Right atrium auricular region (tissue), 2 donors: ENCODE results near the gene EDNRA. TPM values are rescaled to one million over a fixed set of nuclear protein-coding genes. Genes with fewer than 3 reads are reported as not detected.

Experiments used
- DNase-seq: peaks from one replicate; pipeline ENCODE4 v3.0.0-alpha.2; 2019; ENCODE audit warnings: low spot score
- H3K27ac ChIP-seq, 2 donors: fragments of 200-600 bp; sonication (generic); 1 replicate in 1 of 2; 2 replicates in 1 of 2; pipeline ENCODE4 v1.5.1; 2016 to 2019
- H3K27me3 ChIP-seq, 2 donors: fragments of 200-600 bp; sonication (generic); one replicate each; pipeline versions ENCODE4 v1.5.1 to v1.6.0; 2017 to 2019
- H3K36me3 ChIP-seq: fragments of 200-600 bp; sonication (generic); one replicate; pipeline ENCODE4 v1.5.1; 2016
- H3K4me1 ChIP-seq, 2 donors: fragments of 200-600 bp; sonication (generic); one replicate each; pipeline versions ENCODE4 v1.5.1 to v1.6.0; 2017 to 2019
- H3K4me3 ChIP-seq, 2 donors: fragments of 200-600 bp; sonication (generic); 1 replicate in 1 of 2; 2 replicates in 1 of 2; pipeline ENCODE4 v1.5.1; 2017 to 2019; ENCODE audit warnings: mild to moderate bottlenecking in 1 of 2, moderate library complexity in 1 of 2
- H3K9me3 ChIP-seq, 2 donors: fragments of 200-600 bp; sonication (generic); one replicate each; pipeline ENCODE4 v1.5.1; 2019
- CTCF ChIP-seq, 2 donors: fragments of 200-600 bp; sonication (generic); IDR thresholded peaks; one replicate each; pipeline ENCODE4 v1.5.1; 2019; ENCODE audit warnings: antibody characterized with exemption in 2 of 2
- total RNA-seq, 2 donors: library from RNA; depleted of rRNA; stranded (reverse); fragments of >200 nt; gene quantifications; one replicate each; pipeline ENCODE4 v1.1.0, GENCODE V29; 2016

The EDNRA gene
- total RNA-seq, 2 donors from 2014 or later, result 64.8 to 72.7 TPM

- H3K27me3 ChIP-seq, result no peaks in the 10 kb centered on the region
- no peak for TF ChIP-seq CTCF (IDR thresholded peaks at IDR 0.05)
- peaks cover 7% of the 10 kb centered on the region for H3K36me3 ChIP-seq
- DNase-seq, result no peak
- H3K27ac ChIP-seq, result peak overlapping the region in 1 of 2 donors; percentile 29
- H3K4me1 ChIP-seq, result peaks cover 0 to 21% of the 10 kb centered on the region in 2 donors
- no peaks in the 10 kb centered on the region for H3K9me3 ChIP-seq
- no peak overlapping the region for H3K4me3 ChIP-seq
Observed at GRCh38 chr4:147530723-147531122, 49.8 kb downstream of the EDNRA start.

DNA sequence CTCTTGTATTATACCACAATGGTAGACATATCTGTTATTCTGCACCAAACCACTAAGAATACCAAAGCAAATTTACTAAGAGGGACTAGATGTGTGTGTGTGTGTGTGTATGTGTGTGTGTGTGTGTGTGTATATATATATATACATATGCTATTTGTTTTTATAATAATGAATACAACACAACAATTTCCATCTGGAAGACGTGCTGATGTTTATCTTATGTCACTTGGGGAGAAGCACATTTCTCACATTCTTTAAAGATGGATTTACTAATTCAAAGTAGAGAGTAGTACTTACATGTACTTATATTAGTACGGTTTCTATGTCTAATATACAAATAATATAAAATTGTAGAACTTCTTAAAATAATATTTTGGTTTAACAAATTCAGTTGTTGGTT, 52.0 kb downstream of the EDNRA start:
- Histone ChIP-seq H3K27me3 (no peaks in the 10 kb centered on the region), H3K36me3 (peaks cover 14% of the 10 kb centered on the region), H3K9me3 (no peaks in the 10 kb centered on the region), H3K4me3 (no peak overlapping the region), H3K4me1 (peaks cover 0 to 20% of the 10 kb centered on the region in 2 donors), H3K27ac (no peak overlapping the region)
- no peak for TF ChIP-seq CTCF (IDR thresholded peaks at IDR 0.05)
- DNase-seq, result no peak

GRCh38 chr4:147533331-147533730, 52.4 kb downstream of the EDNRA start:
- TF ChIP-seq CTCF (IDR thresholded peaks at IDR 0.05), result no peak
- Histone ChIP-seq H3K36me3 (peaks cover 14% of the 10 kb centered on the region), H3K4me3 (no peak overlapping the region), H3K4me1 (peaks cover 0 to 23% of the 10 kb centered on the region in 2 donors), H3K27ac (no peak overlapping the region), H3K9me3 (no peaks in the 10 kb centered on the region), H3K27me3 (no peaks in the 10 kb centered on the region)
- no peak for DNase-seq

DNA sequence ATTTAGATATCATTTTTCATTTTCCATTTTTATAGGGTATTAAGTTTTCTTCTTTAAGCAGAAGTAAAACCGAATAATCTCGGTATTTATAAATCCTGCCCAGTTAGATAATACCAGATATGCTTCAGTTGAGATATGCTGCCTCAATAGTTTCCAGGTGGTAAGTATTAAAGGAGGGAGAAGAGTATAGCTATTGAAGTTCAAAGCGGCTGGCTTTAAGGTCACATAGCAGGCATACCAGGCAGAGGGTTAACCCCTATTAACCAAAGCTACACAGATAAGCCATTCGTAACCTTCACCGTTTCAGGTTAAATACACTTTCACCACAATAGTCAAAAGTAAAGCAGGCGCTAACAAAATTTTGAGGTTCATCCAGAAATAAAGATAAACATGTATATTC, 54.2 kb downstream of the EDNRA start:
- Histone ChIP-seq H3K36me3 (peaks cover 11% of the 10 kb centered on the region), H3K27ac (peak overlapping the region in 1 of 2 donors; percentile 51)

DNA sequence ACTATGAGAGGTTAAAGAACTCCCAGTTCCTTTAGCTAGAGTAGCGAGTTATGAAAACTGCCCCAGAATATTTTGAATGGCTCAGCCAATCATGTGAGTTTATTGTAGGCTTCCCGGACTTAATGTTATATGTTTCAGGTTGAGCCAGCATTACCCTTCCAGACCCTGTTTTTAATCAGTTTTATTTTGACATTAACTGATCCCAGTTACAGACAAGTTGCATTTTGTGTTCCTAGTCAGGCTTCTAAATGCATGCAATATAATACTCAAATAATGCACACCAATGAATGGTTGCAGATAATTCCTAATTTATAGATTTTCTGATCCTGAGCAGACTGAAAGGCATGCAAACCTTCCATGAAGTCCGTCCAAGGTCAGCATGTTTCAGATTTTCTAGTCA, 57.8 kb downstream of the EDNRA start:
- Histone ChIP-seq H3K9me3 (no peaks in the 10 kb centered on the region), H3K36me3 (peaks cover 25% of the 10 kb centered on the region), H3K27me3 (no peaks in the 10 kb centered on the region), H3K27ac (no peak overlapping the region), H3K4me3 (no peak overlapping the region), H3K4me1 (peaks cover 0 to 20% of the 10 kb centered on the region in 2 donors)
- DNase-seq, result no peak
- no peak for TF ChIP-seq CTCF (IDR thresholded peaks at IDR 0.05)

More for the DNA sequence above, 54.2 kb downstream of the EDNRA start:
- Histone ChIP-seq H3K9me3 (no peaks in the 10 kb centered on the region), H3K4me3 (no peak overlapping the region), H3K27me3 (no peaks in the 10 kb centered on the region), H3K4me1 (peaks cover 0 to 25% of the 10 kb centered on the region in 2 donors)
- no peak for TF ChIP-seq CTCF (IDR thresholded peaks at IDR 0.05)
- DNase-seq, result no peak

DNA sequence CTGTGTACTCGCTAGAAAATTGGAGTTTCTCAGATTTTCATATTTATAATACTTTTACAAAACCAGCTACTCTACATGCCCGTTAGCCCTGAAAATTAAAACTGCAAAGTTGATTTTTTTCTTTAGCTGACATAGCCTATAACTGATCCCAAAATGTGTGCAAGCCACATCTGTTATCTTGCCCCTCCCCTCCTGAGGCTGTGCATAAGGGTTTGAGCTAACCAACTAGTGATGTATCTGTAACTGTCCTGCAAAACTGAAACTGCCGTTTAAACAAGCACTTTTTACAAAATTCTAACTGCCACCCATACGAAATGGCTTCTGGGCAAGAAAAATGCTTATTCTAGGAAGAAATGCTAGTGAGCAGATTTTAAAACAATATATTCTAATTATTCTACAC, 59.1 kb downstream of the EDNRA start:
- H3K36me3 ChIP-seq, result peaks cover 38% of the 10 kb centered on the region
- no peak for TF ChIP-seq CTCF (IDR thresholded peaks at IDR 0.05)
- H3K9me3 ChIP-seq, result no peaks in the 10 kb centered on the region
- H3K4me3 ChIP-seq, result no peak overlapping the region
- DNase-seq, result no peak
- H3K4me1 ChIP-seq, result peaks cover 0 to 10% of the 10 kb centered on the region in 2 donors
- no peak overlapping the region for H3K27ac ChIP-seq
- H3K27me3 ChIP-seq, result no peaks in the 10 kb centered on the region
